Neural progenitor cell (in vitro differentiated cells): Measurements from ENCODE around the gene EPB41L4A. TPM values are rescaled to one million over a fixed set of nuclear protein-coding genes. Genes with fewer than 3 reads are reported as not detected.
"Not testable (repeated sequence)": the region's sequence is repeated elsewhere in the genome, so short reads cannot be mapped to it uniquely, and the experiment has no call there.

ENCODE experiments used
- DNase-seq: peaks from one replicate; pipeline ENCODE4 v3.0.0-alpha.2; 2016; ENCODE audit warnings: low spot score
- H2AFZ ChIP-seq: fragments of 200-600 bp; sonication (generic); replicated peaks from 2 replicates; pipeline ENCODE4 v1.6.1; 2016; ENCODE audit warnings: antibody characterized with exemption
- H3F3A ChIP-seq: fragments of 200-600 bp; sonication (generic); 2 replicates; pipeline ENCODE4 v1.6.1; 2016; ENCODE audit warnings: antibody characterized with exemption, low read depth
- H3K27ac ChIP-seq: fragments of 200-600 bp; sonication (generic); 2 replicates; pipeline ENCODE4 v1.5.1; 2016; ENCODE audit warnings: mild to moderate bottlenecking
- H3K27me3 ChIP-seq: fragments of 200-600 bp; sonication (generic); 2 replicates; pipeline ENCODE4 v1.6.1; 2016; ENCODE audit warnings: mild to moderate bottlenecking, moderate library complexity
- H3K36me3 ChIP-seq: fragments of 200-600 bp; sonication (generic); 2 replicates; pipeline ENCODE4 v1.5.1; 2016
- H3K4me1 ChIP-seq: fragments of 200-600 bp; sonication (generic); 2 replicates; pipeline ENCODE4 v1.6.1; 2016; ENCODE audit warnings: mixed run types
- H3K4me2 ChIP-seq: fragments of 200-600 bp; sonication (generic); 2 replicates; pipeline ENCODE4 v1.6.1; 2016
- H3K4me3 ChIP-seq: fragments of 200-600 bp; sonication (generic); 2 replicates; pipeline ENCODE4 v1.5.1; 2016
- H3K79me2 ChIP-seq: fragments of 200-600 bp; sonication (generic); 2 replicates; pipeline ENCODE4 v1.6.1; 2016; ENCODE audit warnings: low read depth
- H3K9ac ChIP-seq: fragments of 200-600 bp; sonication (generic); 2 replicates; pipeline ENCODE4 v1.6.1; 2016
- H3K9me3 ChIP-seq: fragments of 200-600 bp; sonication (generic); 2 replicates; pipeline ENCODE4 v1.5.1; 2016; ENCODE audit warnings: low read depth
- H4K20me1 ChIP-seq: fragments of 200-600 bp; sonication (generic); 2 replicates; pipeline ENCODE4 v1.6.1; 2016; ENCODE audit warnings: low read depth
- H3K27ac Mint-ChIP-seq: 3 replicates; pipeline ENCODE4 v1.8.0; 2021; ENCODE audit warnings: mixed read lengths
- H3K27me3 Mint-ChIP-seq: 2 replicates; pipeline ENCODE4 v1.8.0; 2022; ENCODE audit warnings: low read depth, mild to moderate bottlenecking, inconsistent platforms, moderate library complexity, mixed read lengths; ENCODE audit not compliant: insufficient read depth
- H3K36me3 Mint-ChIP-seq: 3 replicates; pipeline ENCODE4 v1.8.0; 2021; ENCODE audit warnings: mixed read lengths
- H3K4me1 Mint-ChIP-seq: 3 replicates; pipeline ENCODE4 v1.8.0; 2021; ENCODE audit warnings: mixed read lengths
- H3K4me3 Mint-ChIP-seq: 3 replicates; pipeline ENCODE4 v1.8.0; 2021; ENCODE audit warnings: mild to moderate bottlenecking, moderate library complexity, mixed read lengths
- H3K9me3 Mint-ChIP-seq: 3 replicates; pipeline ENCODE4 v1.8.0; 2020; ENCODE audit warnings: mixed read lengths
- EZH2 ChIP-seq: fragments of 200-600 bp; sonication (generic); IDR thresholded peaks from 2 replicates; pipeline ENCODE4 v1.6.1; 2017; ENCODE audit warnings: antibody characterized with exemption, mild to moderate bottlenecking, moderate library complexity
- EZH2phosphoT487 ChIP-seq: fragments of 200-600 bp; sonication (generic); IDR thresholded peaks from 2 replicates; pipeline ENCODE4 v1.6.1; 2017; ENCODE audit warnings: antibody characterized with exemption
- total RNA-seq: library from RNA; depleted of rRNA; stranded (reverse); fragments of >200 nt; gene quantifications from 2 replicates; pipeline ENCODE4 v1.2.3, GENCODE V29; 2015; ENCODE audit warnings: low replicate concordance
- TF ChIP-seq, protein P1 (sequence below): fragments of 200-600 bp; sonication (generic); IDR thresholded peaks from 2 replicates; pipeline ENCODE4 v1.5.1; 2017; ENCODE audit warnings: antibody characterized with exemption, mild to moderate bottlenecking

EPB41L4A gene
- total RNA-seq, 1 donor from 2014 or later = 2.7 TPM

GRCh38 chr5:112445626-112446350 is 26.7 kb upstream of the EPB41L4A start:
- Histone ChIP-seq H4K20me1 (no peaks in the 10 kb centered on the region), H3F3A (no peaks in the 10 kb centered on the region), H3K4me2 (no peak overlapping the region), H3K27ac (no peak overlapping the region), H3K9ac (no peak overlapping the region), H3K79me2 (no peaks in the 10 kb centered on the region), H2AFZ (no peak overlapping the region), H3K4me1 (no peaks in the 10 kb centered on the region), H3K36me3 (no peaks in the 10 kb centered on the region), H3K27me3 (no peaks in the 10 kb centered on the region), H3K9me3 (no peaks in the 10 kb centered on the region), H3K4me3 (no peak overlapping the region)
- Mint-ChIP-seq H3K4me1 (no peaks in the 10 kb centered on the region), H3K27ac (no peak overlapping the region), H3K27me3 (peaks cover 7% of the 10 kb centered on the region), H3K36me3 (no peaks in the 10 kb centered on the region), H3K9me3 (peaks cover 5% of the 10 kb centered on the region), H3K4me3 (no peak overlapping the region)
- DNase-seq = no peak
- no peak for TF ChIP-seq EZH2
- no peak for TF ChIP-seq EZH2phosphoT487
- TF ChIP-seq, protein P1, sequence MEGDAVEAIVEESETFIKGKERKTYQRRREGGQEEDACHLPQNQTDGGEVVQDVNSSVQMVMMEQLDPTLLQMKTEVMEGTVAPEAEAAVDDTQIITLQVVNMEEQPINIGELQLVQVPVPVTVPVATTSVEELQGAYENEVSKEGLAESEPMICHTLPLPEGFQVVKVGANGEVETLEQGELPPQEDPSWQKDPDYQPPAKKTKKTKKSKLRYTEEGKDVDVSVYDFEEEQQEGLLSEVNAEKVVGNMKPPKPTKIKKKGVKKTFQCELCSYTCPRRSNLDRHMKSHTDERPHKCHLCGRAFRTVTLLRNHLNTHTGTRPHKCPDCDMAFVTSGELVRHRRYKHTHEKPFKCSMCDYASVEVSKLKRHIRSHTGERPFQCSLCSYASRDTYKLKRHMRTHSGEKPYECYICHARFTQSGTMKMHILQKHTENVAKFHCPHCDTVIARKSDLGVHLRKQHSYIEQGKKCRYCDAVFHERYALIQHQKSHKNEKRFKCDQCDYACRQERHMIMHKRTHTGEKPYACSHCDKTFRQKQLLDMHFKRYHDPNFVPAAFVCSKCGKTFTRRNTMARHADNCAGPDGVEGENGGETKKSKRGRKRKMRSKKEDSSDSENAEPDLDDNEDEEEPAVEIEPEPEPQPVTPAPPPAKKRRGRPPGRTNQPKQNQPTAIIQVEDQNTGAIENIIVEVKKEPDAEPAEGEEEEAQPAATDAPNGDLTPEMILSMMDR = no peak

- H3K4me3 ChIP-seq, H3K9me3 ChIP-seq, H3K4me3 Mint-ChIP-seq, H3K4me2 ChIP-seq, H3F3A ChIP-seq, H3K27ac Mint-ChIP-seq, H3K27me3 Mint-ChIP-seq, H4K20me1 ChIP-seq, H3K36me3 ChIP-seq, H3K9ac ChIP-seq, H3K27ac ChIP-seq, H3K27me3 ChIP-seq, H3K36me3 Mint-ChIP-seq, H3K4me1 Mint-ChIP-seq, DNase-seq, H2AFZ ChIP-seq, H3K4me1 ChIP-seq, H3K79me2 ChIP-seq: not testable (repeated sequence)
- H3K9me3 Mint-ChIP-seq = peaks cover 14% of the 10 kb centered on the region
These were observed 24.9 kb upstream of the EPB41L4A start for GRCh38 chr5:112443932-112444331.

GRCh38 chr5:112440031-112440430 is 21.0 kb upstream of the EPB41L4A start:
- no peak overlapping the region for H2AFZ ChIP-seq
- TF ChIP-seq EZH2phosphoT487 = no peak
- no peak for TF ChIP-seq EZH2
- TF ChIP-seq, protein P1 = no peak
- no peaks in the 10 kb centered on the region for H3K4me1 ChIP-seq
- Mint-ChIP-seq H3K4me1 (no peaks in the 10 kb centered on the region), H3K4me3 (no peak overlapping the region), H3K27me3 (peaks cover 4% of the 10 kb centered on the region), H3K36me3 (no peaks in the 10 kb centered on the region), H3K27ac (no peak overlapping the region), H3K9me3 (peaks cover 21% of the 10 kb centered on the region)
- H3K27ac ChIP-seq = no peak overlapping the region
- no peaks in the 10 kb centered on the region for H4K20me1 ChIP-seq
- H3K4me2 ChIP-seq = no peak overlapping the region
- no peaks in the 10 kb centered on the region for H3K79me2 ChIP-seq
- no peak overlapping the region for H3K9ac ChIP-seq
- H3K9me3 ChIP-seq = no peaks in the 10 kb centered on the region
- no peaks in the 10 kb centered on the region for H3K36me3 ChIP-seq
- no peaks in the 10 kb centered on the region for H3F3A ChIP-seq
- H3K27me3 ChIP-seq = no peaks in the 10 kb centered on the region
- no peak for DNase-seq
- no peak overlapping the region for H3K4me3 ChIP-seq

- H3K4me1 Mint-ChIP-seq = no peaks in the 10 kb centered on the region
- Histone ChIP-seq H3K27me3 (no peaks in the 10 kb centered on the region), H3K9me3 (no peaks in the 10 kb centered on the region), H4K20me1 (no peaks in the 10 kb centered on the region), H3K36me3 (no peaks in the 10 kb centered on the region), H3K4me2 (no peak overlapping the region), H3F3A (no peaks in the 10 kb centered on the region), H3K27ac (no peak overlapping the region), H3K9ac (no peak overlapping the region), H3K4me1 (no peaks in the 10 kb centered on the region), H3K79me2 (no peaks in the 10 kb centered on the region), H3K4me3 (no peak overlapping the region), H2AFZ (peak overlapping the region; percentile 72)
- no peak overlapping the region for H3K27ac Mint-ChIP-seq
- H3K36me3 Mint-ChIP-seq = no peaks in the 10 kb centered on the region
- no peak for DNase-seq
- TF ChIP-seq, protein P1 = no peak
- TF ChIP-seq EZH2 = no peak
- TF ChIP-seq EZH2phosphoT487 = no peak
- peaks cover 24% of the 10 kb centered on the region for H3K9me3 Mint-ChIP-seq
- H3K4me3 Mint-ChIP-seq = no peak overlapping the region
- peaks cover under 1% of the 10 kb centered on the region for H3K27me3 Mint-ChIP-seq
These were observed 17.1 kb upstream of the EPB41L4A start for GRCh38 chr5:112436144-112436543.
